Hematopoietic multipotent progenitor cell treated with erythropoietin and hydrocortisone succinate and interleukin-3 and kit ligand, for 6 days (in vitro differentiated cells): Measurements from ENCODE around the gene CAPN7.

Experiments used
- DNase-seq: peaks from one replicate; pipeline ENCODE4 v3.0.0-alpha.2; 2015

The CAPN7 gene

GRCh38 chr3:15255215-15255614, 49.2 kb downstream of the CAPN7 start:
- DNase-seq = no peak

GRCh38 chr3:15256861-15257341, 50.9 kb downstream of the CAPN7 start:
- no peak for DNase-seq

- no peak for DNase-seq
Measured at GRCh38 chr3:15258720-15259119, 52.7 kb downstream of the CAPN7 start.

GRCh38 chr3:15260531-15260930, 54.5 kb downstream of the CAPN7 start:
- DNase-seq = no peak

GRCh38 chr3:15261274-15261673, 55.2 kb downstream of the CAPN7 start:
- DNase-seq = no peak

GRCh38 chr3:15262021-15262420, 56.0 kb downstream of the CAPN7 start:
- DNase-seq = no peak

- DNase-seq = no peak
Measured at GRCh38 chr3:15263120-15263519, 57.1 kb downstream of the CAPN7 start.

- DNase-seq = no peak
Measured at GRCh38 chr3:15263926-15264325, 57.9 kb downstream of the CAPN7 start.

GRCh38 chr3:15264486-15264885, 58.4 kb downstream of the CAPN7 start:
- DNase-seq = no peak

- DNase-seq = no peak
Measured at GRCh38 chr3:15265655-15266509, 59.8 kb downstream of the CAPN7 start.

GRCh38 chr3:15266510-15267376, 60.7 kb downstream of the CAPN7 start:
- peak; percentile 57 for DNase-seq

GRCh38 chr3:15267502-15267901, 61.5 kb downstream of the CAPN7 start:
- DNase-seq = no peak

GRCh38 chr3:15268033-15268631, 62.1 kb downstream of the CAPN7 start:
- DNase-seq = peak; percentile 96

GRCh38 chr3:15269091-15269989, 63.3 kb downstream of the CAPN7 start:
- DNase-seq = peak; percentile 95

GRCh38 chr3:15271030-15271429, 65.0 kb downstream of the CAPN7 start:
- no peak for DNase-seq

GRCh38 chr3:15271785-15272381, 65.8 kb downstream of the CAPN7 start:
- peak; percentile 72 for DNase-seq

- no peak for DNase-seq
Measured at GRCh38 chr3:15272426-15273196, 66.6 kb downstream of the CAPN7 start.

- no peak for DNase-seq
Measured at GRCh38 chr3:15273227-15273626, 67.2 kb downstream of the CAPN7 start.

- DNase-seq = no peak
Measured at GRCh38 chr3:15276028-15276724, 70.1 kb downstream of the CAPN7 start.

GRCh38 chr3:15277861-15278500, 71.9 kb downstream of the CAPN7 start:
- DNase-seq = no peak
